GM08714 (cell line): ENCODE results near the gene NPHP4.
"Not testable (repeated sequence)": the region's sequence is repeated elsewhere in the genome, so short reads cannot be mapped to it uniquely, and the experiment has no call there.

Experiments used
- H3K4me3 ChIP-seq: fragments of 200-500 bp; sonication (Bioruptor generic); 2 replicates; pipeline ENCODE4 v1.5.1; 2014; ENCODE audit warnings: mild to moderate bottlenecking, low read length, inconsistent platforms
- ZNF274 ChIP-seq: IDR thresholded peaks from 2 replicates; pipeline ENCODE4 v1.6.1; 2012; ENCODE audit warnings: mild to moderate bottlenecking, low read depth, low read length

The NPHP4 gene

GRCh38 chr1:5926686-5927435 is 65.4 kb downstream of the NPHP4 start:
- no peak for TF ChIP-seq ZNF274
- no peak overlapping the region for H3K4me3 ChIP-seq

- H3K4me3 ChIP-seq, result not testable (repeated sequence)
These were observed 69.4 kb downstream of the NPHP4 start for GRCh38 chr1:5922700-5923330.

GRCh38 chr1:5921671-5922070 is 70.6 kb downstream of the NPHP4 start:
- no peak overlapping the region for H3K4me3 ChIP-seq
- no peak for TF ChIP-seq ZNF274

- TF ChIP-seq ZNF274, result no peak
- H3K4me3 ChIP-seq, result no peak overlapping the region
These were observed 71.1 kb downstream of the NPHP4 start for GRCh38 chr1:5921129-5921528.

- no peak overlapping the region for H3K4me3 ChIP-seq
- TF ChIP-seq ZNF274, result no peak
These were observed 72.0 kb downstream of the NPHP4 start for GRCh38 chr1:5920201-5920600.

- H3K4me3 ChIP-seq, result no peak overlapping the region
- TF ChIP-seq ZNF274, result no peak
These were observed 74.0 kb downstream of the NPHP4 start for GRCh38 chr1:5918275-5918649.

GRCh38 chr1:5917591-5918274 is 74.5 kb downstream of the NPHP4 start:
- no peak overlapping the region for H3K4me3 ChIP-seq
- no peak for TF ChIP-seq ZNF274

GRCh38 chr1:5917281-5917590 is 75.0 kb downstream of the NPHP4 start:
- TF ChIP-seq ZNF274, result no peak
- no peak overlapping the region for H3K4me3 ChIP-seq

GRCh38 chr1:5916572-5917280 is 75.5 kb downstream of the NPHP4 start:
- no peak for TF ChIP-seq ZNF274
- H3K4me3 ChIP-seq, result no peak overlapping the region

GRCh38 chr1:5915587-5916571 is 76.3 kb downstream of the NPHP4 start:
- no peak for TF ChIP-seq ZNF274
- H3K4me3 ChIP-seq, result no peak overlapping the region

- TF ChIP-seq ZNF274, result no peak
- H3K4me3 ChIP-seq, result no peak overlapping the region
These were observed 77.4 kb downstream of the NPHP4 start for GRCh38 chr1:5914676-5915365.

GRCh38 chr1:5913876-5914275 is 78.3 kb downstream of the NPHP4 start:
- H3K4me3 ChIP-seq, result no peak overlapping the region
- TF ChIP-seq ZNF274, result no peak

GRCh38 chr1:5913078-5913845 is 79.0 kb downstream of the NPHP4 start:
- no peak for TF ChIP-seq ZNF274

More at GRCh38 chr1:5913078-5913845, 79.0 kb downstream of the NPHP4 start:
- no peak overlapping the region for H3K4me3 ChIP-seq
